ENCODE data around the gene SNURF. TPM values are rescaled to one million over a fixed set of nuclear protein-coding genes. Genes with fewer than 3 reads are reported as not detected.
A peak's percentile ranks its signal among the peaks of the same experiment; 100 is the strongest.

The SNURF gene
- total RNA-seq, 1 donor from 2014 or later = 15.9 TPM

- TF ChIP-seq CTCF (IDR thresholded peaks at IDR 0.05) = no peak
- H3K36me3 Mint-ChIP-seq (ENCODE audit: low read depth) = no peaks in the 10 kb centered on the region
- ChIA-PET CTCF (no interaction called here), POLR2A (no interaction called here)
- peaks cover 7% of the 10 kb centered on the region for H3K9me3 Mint-ChIP-seq
- no peaks in the 10 kb centered on the region for H3K27me3 Mint-ChIP-seq
- H3K27ac Mint-ChIP-seq = no peak overlapping the region
- intact Hi-C loops (cut with micrococcal nuclease) = no loop called here
- H3K4me1 Mint-ChIP-seq = no peaks in the 10 kb centered on the region
- ATAC-seq (ENCODE audit: low read depth) (no peak), DNase-seq (no peak)
- no peak overlapping the region for H3K4me3 Mint-ChIP-seq
Measured at GRCh38 chr15:24943361-24943760, 11.4 kb upstream of the SNURF start.

- Mint-ChIP-seq H3K36me3 (ENCODE audit: low read depth) (no peaks in the 10 kb centered on the region), H3K27ac (no peak overlapping the region), H3K27me3 (no peaks in the 10 kb centered on the region), H3K4me1 (no peaks in the 10 kb centered on the region), H3K9me3 (peaks cover 3% of the 10 kb centered on the region), H3K4me3 (no peak overlapping the region)
- intact Hi-C loops (cut with micrococcal nuclease) = no loop called here
- POLR2A ChIA-PET = no interaction called here
- no peak for DNase-seq
- no peak for TF ChIP-seq CTCF (IDR thresholded peaks at IDR 0.05)
- no peak for ATAC-seq (ENCODE audit: low read depth)
- CTCF ChIA-PET = no interaction called here
Measured at GRCh38 chr15:24944954-24945353, 9.8 kb upstream of the SNURF start.

GRCh38 chr15:24945711-24946110, 9.1 kb upstream of the SNURF start:
- Mint-ChIP-seq H3K4me3 (no peak overlapping the region), H3K36me3 (ENCODE audit: low read depth) (no peaks in the 10 kb centered on the region), H3K9me3 (peaks cover 3% of the 10 kb centered on the region), H3K4me1 (no peaks in the 10 kb centered on the region), H3K27me3 (no peaks in the 10 kb centered on the region), H3K27ac (no peak overlapping the region)
- DNase-seq = no peak
- ATAC-seq (ENCODE audit: low read depth) = no peak
- ChIA-PET POLR2A (no interaction called here), CTCF (no interaction called here)
- intact Hi-C loops (cut with micrococcal nuclease) = no loop called here
- TF ChIP-seq CTCF (IDR thresholded peaks at IDR 0.05) = no peak

- no peak for TF ChIP-seq CTCF (IDR thresholded peaks at IDR 0.05)
- POLR2A ChIA-PET = no interaction called here
- Mint-ChIP-seq H3K4me1 (no peaks in the 10 kb centered on the region), H3K9me3 (peaks cover 5% of the 10 kb centered on the region), H3K4me3 (no peak overlapping the region), H3K36me3 (ENCODE audit: low read depth) (no peaks in the 10 kb centered on the region), H3K27me3 (no peaks in the 10 kb centered on the region), H3K27ac (no peak overlapping the region)
- CTCF ChIA-PET = no interaction called here
- intact Hi-C loops (cut with micrococcal nuclease) = no loop called here
- DNase-seq (no peak), ATAC-seq (ENCODE audit: low read depth) (no peak)
Measured at GRCh38 chr15:24948495-24948894, 6.3 kb upstream of the SNURF start.

DNA sequence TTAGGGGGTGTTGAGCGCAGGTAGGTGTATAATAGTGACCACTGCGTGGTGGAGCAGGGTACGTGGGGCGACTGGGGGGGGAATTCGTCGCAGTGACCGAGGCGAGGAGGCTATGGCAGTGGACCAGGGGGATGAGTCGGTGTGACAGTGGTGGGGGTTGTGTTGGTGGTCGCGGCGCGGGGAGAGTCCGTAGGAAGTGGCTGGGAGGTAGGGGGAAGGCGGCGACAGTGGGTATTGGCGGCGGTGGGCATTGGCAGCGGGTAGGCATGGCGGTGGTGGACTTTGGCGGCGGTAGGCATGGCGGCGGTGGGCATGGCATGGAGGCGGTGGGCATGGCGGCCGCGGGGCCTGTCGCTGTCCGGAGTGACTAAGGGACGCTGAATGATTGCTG, 739 bp downstream of the SNURF start:
- no peak for TF ChIP-seq CTCF (IDR thresholded peaks at IDR 0.05)
- intact Hi-C loops (cut with micrococcal nuclease) = loop anchor here (5.0 to 10.0 kb wide), 2 partner anchors 409 to 1127 kb away; no protein-coding TSS in a partner anchor
- no peaks in the 10 kb centered on the region for H3K27me3 Mint-ChIP-seq
- H3K27ac Mint-ChIP-seq = peak overlapping the region; percentile 84
- CTCF ChIA-PET = no interaction called here
- peak; percentile 9 for ATAC-seq (ENCODE audit: low read depth)
- H3K9me3 Mint-ChIP-seq = peaks cover 3% of the 10 kb centered on the region
- peaks cover 10% of the 10 kb centered on the region for H3K36me3 Mint-ChIP-seq (ENCODE audit: low read depth)
- POLR2A ChIA-PET = interaction anchor here (0.6 to 0.7 kb wide), 3 partner anchors 20 to 1676 kb away, joined by 3 to 11 read pairs (median 3); no protein-coding TSS in a partner anchor
- H3K4me3 Mint-ChIP-seq = peak overlapping the region; percentile 91
- DNase-seq = no peak
- H3K4me1 Mint-ChIP-seq = peaks cover 20% of the 10 kb centered on the region

All from activated B cell treated with CpG ODN at 0.5 μM for 24 hours (primary cell).